Measurements from ENCODE around the gene KCNAB3.
"Not testable (repeated sequence)": the region's sequence is repeated elsewhere in the genome, so short reads cannot be mapped to it uniquely, and the experiment has no call there.

KCNAB3 gene

GRCh38 chr17:7929158-7930023 lies at the start of gene KCNAB3:
Gene KCNAB3 (minus strand): TSS chr17:7929856. CDS start chr17:7929435, 421 bp downstream.
- DNase-seq = peak; percentile 62

DNA sequence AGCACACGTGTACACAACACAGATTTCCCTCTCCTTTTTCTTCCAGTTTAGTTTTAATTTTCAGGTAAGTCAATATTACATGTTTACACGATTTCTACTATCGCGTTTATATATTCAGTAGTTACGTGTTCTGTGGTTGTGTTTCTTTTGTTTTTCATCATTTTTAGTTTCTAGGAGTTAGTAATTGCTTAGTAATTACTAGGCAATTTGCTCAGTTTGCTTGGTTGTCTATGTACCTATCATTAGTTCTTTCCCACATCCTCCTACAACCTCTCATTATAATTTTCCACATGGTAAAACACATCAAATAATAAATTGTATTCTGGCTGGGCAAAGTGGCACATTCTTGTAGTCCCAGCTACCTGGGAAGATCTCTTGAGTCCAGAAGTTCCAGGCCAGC lies 48.1 kb upstream of the KCNAB3 start:
- no peak for DNase-seq

DNA sequence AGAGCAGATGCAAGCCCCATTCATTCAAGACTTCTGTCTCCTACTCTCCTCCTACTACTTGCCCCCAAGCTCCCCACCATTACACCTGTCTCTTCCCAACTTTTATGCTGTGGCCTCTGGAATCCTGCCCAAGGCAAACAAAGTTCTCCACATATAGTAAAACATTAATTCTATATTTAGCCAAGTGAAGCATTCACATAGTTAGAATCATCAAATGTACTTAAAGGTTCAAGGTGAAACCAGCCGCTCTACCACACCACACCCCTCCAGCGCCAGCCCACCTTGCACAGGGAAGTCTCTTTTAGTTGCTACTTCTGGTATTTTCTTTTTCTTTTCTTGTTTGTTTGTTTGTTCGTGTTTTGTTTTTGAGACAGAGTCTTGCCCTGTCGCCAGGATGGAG lies 47.4 kb upstream of the KCNAB3 start:
- DNase-seq = no peak

- no peak for DNase-seq
Measured at GRCh38 chr17:7974638-7975131, 45.0 kb upstream of the KCNAB3 start.

DNA sequence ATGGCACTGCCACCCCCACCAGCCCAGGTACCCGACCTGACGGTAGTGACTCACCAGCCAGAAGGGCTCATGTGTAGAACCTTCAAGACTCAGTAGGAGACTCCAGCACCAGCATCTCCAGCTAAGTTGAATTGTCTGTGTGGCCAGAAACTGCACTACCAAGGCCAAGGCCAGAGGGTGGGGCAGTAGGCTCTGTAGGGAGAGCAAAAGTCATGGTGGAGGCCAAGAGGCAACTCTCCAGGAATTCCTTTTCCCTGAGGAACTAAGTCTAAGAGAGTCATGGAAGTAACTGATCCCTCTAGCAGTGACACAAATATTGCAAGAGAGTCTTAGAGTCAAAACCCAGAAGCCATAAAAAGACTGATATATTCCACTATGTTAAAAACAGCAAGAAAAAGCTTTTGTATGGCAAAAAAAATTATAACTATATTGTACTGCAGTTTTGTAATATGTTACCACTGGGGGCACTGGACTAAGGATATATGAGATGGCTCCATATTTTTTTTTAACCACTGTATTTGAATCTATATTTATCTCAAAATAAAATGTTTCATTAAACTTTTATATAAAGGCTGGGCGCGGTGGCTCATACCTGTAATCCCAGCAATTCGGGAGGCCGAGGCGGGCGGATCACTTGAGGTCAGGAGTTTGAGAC lies 42.6 kb upstream of the KCNAB3 start:
- no peak for DNase-seq

- no peak for DNase-seq
Measured at GRCh38 chr17:7971651-7972050, 42.0 kb upstream of the KCNAB3 start.

GRCh38 chr17:7969433-7969832 lies 39.8 kb upstream of the KCNAB3 start:
- no peak for DNase-seq

DNA sequence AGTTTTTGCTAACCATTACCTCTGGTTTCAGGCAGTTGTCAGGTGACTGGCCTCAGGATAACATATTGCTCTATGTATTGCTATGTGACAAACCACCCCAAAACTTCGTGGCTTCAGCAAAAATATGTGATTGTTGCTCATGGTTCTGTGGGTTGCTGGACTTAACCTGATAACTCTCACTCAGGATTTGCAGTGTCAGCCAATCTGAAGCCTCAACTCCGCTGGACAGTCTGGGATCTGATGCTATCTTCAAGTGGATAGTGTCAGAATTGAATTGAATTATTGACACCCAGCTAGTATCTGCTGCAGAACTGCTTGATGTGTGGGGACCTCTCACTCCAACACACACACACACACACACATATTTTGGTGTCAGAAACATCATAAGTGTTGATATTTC lies 38.1 kb upstream of the KCNAB3 start:
- DNase-seq = no peak

DNA sequence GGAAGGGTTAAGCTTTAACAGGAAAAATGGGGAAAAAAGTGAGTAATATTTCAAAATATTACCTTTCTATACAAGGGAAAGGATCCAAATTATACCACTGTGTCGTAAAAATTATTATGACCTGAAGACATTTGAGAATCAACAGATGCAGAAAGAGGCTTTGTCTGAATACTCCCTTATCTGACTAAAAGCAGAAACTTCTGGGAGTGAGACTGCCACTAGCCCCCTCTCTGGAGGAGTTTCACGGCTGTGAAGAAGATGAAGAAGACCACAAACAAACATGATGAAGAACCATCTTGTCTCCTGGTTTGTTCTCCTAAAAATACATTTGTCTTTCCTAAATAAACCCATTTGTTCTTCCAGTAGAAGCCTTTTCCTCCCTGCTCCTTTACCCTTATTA lies 31.8 kb upstream of the KCNAB3 start:
- DNase-seq = no peak

GRCh38 chr17:7959503-7960253 lies 30.0 kb upstream of the KCNAB3 start:
- DNase-seq = no peak

- no peak for DNase-seq
Measured at GRCh38 chr17:7956228-7956965, 26.7 kb upstream of the KCNAB3 start.

DNA sequence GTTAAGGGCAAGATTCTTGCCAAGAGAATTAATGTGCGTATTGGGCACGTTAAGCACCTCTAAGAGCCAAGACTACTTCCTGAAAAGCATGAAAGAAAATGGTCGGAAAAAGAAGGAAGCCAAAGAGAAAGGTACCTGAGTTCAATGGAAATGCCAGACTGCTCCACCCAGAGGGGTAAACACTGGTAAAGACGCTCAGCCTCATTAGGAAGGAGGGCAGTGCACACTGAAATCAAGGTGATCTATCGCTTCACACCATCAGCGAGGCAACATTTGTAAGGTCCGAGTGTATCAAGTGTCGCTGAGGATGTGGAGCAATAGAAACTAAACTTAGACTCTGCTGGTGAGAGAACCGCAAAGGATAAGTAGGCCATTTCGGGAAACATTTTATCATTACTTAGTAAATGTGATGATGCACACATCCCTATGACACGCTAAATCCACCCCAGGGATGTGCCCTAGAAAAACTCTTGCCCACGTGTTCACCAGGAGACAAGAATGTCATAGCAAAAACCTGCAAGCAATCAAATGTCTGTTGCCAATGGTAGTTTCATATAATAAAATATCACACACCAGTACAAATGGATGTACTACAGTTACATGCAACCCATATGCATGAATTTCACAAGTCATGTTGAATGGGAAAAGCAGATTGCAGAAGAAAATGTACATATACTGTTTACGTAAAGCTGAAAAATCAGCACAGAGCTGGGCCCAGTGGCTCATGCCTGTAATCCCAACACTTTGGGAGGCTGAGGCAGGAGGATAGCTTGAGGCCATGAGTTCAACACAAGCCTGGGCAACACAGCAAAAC lies 26.0 kb upstream of the KCNAB3 start:
- no peak for DNase-seq

DNA sequence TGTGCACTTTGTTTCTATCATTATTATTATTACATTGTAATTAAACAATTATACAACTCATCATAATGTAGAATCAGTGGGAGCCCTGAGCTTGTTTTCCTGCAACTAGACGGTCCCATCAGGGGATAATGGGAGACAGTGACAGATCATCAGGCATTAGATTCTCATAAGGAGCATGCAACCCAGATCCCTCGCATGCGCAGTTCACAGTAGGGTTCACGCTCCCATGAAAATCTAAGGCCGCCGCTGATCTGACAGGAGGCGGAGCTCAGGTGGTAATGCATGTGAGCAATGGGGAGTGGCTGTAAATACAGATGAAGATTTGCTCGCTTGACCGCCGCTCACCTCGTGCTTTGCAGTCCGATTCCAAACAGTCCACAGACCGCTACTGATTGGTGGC lies 23.6 kb upstream of the KCNAB3 start:
- not testable (repeated sequence) for DNase-seq

DNA sequence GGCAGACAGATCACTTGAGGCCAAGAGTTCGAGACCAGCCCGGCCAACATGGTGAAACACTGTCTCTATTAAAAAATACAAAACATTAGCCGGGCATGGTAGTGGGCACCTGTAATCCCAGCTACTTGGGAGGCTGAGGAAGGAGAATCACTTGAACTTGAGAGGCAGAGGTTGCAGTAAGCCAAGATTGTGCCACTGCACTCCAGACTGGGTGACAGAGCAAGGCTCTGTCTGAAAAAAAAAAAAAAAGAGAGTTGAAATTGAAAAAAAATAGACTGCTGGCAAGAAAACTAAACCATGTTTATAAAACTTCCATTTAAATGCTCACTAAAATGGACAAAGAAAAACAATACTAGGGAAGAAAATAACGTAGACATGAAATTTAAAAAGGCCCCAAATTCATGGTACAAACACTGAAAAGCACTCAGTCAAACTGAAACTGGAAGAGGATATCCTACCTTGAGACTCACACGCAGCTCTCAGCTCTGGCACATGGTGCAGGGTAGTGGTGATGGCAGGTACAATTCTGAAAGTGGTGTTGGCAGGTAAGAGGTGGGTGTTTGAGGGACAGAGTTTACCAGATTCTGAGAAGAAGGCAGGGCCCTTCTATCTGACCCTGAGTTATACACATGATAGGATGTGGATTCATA lies 21.6 kb upstream of the KCNAB3 start:
- peak; percentile 27 for DNase-seq

DNA sequence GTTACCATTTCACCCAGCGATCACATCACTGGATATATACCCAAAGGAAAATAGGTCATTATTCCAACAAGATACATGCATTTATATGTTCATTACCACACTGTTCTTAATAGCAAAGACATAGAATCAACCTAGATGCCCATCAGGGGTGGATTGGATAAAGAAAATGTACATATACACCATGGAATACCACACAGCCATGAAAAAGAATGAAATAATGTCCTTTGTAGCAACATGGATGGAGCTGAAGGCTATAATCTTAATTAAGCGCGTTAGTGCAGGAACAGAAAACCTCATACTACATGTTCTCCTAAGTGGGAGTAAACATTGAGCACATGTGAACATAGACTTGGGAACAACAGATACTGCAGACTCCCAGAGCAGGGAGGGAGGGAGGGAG lies 20.9 kb upstream of the KCNAB3 start:
- DNase-seq = no peak

- no peak for DNase-seq
Measured at GRCh38 chr17:7947651-7948050, 18.0 kb upstream of the KCNAB3 start.

DNA sequence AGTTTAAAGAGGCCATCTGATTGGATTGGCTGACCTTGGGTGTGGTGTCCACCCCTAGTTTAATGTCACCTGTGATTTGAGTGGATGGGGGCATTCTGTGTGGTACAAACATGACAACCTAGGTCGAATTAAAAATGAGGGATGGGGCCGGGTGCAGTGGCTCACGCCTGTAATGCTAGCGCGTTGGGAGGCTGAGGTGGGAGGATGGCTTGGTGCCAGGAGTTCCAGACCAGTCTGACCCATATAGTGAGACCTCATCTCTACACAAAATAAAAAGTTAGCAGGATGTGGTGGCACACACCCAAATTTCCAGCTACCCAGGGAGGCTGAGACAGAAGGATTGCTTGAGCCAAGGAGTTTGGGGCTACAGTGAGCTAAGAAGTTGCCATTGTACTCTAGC lies 16.8 kb upstream of the KCNAB3 start:
- no peak for DNase-seq

DNA sequence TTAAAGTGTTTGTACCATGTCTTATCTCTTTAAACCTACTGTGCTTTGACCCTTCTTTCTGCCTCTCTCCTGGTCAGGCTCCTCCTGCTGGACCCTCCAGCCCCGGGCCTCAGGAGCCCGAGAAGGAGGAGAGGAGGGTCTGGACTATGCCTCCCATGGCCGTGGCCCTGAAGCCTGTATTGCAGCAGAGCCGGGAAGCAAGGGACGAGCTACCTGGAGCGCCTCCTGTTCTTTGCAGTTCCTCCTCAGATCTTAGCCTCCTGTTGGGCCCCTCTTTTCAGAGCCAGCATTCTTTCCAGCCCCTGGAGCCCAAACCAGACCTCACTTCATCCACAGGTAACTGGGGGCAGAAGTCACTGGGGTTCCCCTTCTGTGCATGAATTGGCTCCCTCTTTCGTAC lies 16.0 kb upstream of the KCNAB3 start:
- no peak for DNase-seq

DNA sequence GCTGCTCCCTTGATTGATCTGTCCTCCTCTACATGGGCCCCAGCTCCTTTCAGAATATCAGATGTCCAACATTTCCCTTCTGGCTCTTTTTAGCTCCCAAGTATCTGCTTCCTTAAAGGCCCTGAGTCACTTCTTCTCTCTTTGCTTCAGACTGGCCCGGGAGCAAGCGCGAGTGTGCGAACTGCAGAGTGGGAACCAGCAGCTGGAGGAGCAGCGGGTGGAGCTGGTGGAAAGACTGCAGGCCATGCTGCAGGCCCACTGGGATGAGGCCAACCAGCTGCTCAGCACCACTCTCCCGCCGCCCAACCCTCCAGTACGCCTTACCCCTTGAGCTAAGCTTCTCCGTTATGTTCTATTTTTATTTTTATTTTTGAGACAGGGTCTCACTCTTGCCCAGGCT lies 14.7 kb upstream of the KCNAB3 start:
- no peak for DNase-seq

- no peak for DNase-seq
Measured at GRCh38 chr17:7943291-7943690, 13.6 kb upstream of the KCNAB3 start.

GRCh38 chr17:7940743-7941142 lies 11.1 kb upstream of the KCNAB3 start:
- no peak for DNase-seq
